Right lobe of liver (tissue), 4 donors: ENCODE data around the gene BMAL2.

ENCODE experiments used
- POLR2A ChIP-seq: fragments of 450-650 bp; IDR thresholded peaks from one replicate; pipeline ENCODE4 v1.6.1; 2017; ENCODE audit warnings: antibody characterized with exemption, mild to moderate bottlenecking
- TF ChIP-seq, protein P1 (sequence below), 4 donors: fragments of 200-600 bp in 3 of 4; fragments of 450-650 bp in 1 of 4; IDR thresholded peaks; one replicate each; pipeline versions ENCODE4 v1.5.1 to v1.8.0; 2016 to 2022; ENCODE audit warnings: antibody characterized with exemption in 4 of 4, mild to moderate bottlenecking in 2 of 4
- donor health status: DM: no; HTN: no; CAD: no.
- donor health status: DM: no; HTN: no; CAD: no.
- donor health status: DM: no; HTN: yes; CAD: no.

DNA sequence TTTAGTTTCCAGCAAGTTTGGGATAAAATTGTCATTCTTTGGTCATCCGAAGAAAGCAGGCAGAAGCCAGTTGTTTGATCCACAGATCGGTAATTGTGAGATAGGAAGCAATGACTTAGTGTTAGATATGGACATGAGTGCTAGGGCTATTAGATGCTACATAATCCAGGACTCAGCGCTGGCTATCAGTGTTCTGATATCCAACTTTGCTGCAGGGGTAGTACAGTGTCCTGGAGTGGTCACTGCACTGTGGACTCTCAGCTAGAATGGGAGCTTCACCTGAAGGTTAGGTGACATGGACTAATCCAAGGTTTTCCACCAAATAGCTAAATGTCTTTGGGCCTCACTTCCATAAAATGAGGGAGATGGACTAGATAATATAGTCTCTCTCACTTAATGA, 48.6 kb upstream of the BMAL2 start:
- TF ChIP-seq, protein P1, sequence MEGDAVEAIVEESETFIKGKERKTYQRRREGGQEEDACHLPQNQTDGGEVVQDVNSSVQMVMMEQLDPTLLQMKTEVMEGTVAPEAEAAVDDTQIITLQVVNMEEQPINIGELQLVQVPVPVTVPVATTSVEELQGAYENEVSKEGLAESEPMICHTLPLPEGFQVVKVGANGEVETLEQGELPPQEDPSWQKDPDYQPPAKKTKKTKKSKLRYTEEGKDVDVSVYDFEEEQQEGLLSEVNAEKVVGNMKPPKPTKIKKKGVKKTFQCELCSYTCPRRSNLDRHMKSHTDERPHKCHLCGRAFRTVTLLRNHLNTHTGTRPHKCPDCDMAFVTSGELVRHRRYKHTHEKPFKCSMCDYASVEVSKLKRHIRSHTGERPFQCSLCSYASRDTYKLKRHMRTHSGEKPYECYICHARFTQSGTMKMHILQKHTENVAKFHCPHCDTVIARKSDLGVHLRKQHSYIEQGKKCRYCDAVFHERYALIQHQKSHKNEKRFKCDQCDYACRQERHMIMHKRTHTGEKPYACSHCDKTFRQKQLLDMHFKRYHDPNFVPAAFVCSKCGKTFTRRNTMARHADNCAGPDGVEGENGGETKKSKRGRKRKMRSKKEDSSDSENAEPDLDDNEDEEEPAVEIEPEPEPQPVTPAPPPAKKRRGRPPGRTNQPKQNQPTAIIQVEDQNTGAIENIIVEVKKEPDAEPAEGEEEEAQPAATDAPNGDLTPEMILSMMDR (IDR thresholded peaks at IDR 0.05), result no peak
- TF ChIP-seq POLR2A, result no peak
